ENCODE measurements around the gene AIF1. TPM values are rescaled to one million over a fixed set of nuclear protein-coding genes. Genes with fewer than 3 reads are reported as not detected.

AIF1 gene
- polyA plus RNA-seq, result 100 to 1,000 TPM in 1 of 3 donors, 10 to 100 TPM in 1, 1 to 10 TPM in 1; 7.9 to 180 (median 63.1) TPM

- WGBS, 3 donors, result 37 to 74% (median 47%) methylated on average over 6 of the region's 6 CpGs
- no peak within 1 kb of the TSS for H3K27ac ChIP-seq (ENCODE audit: low read depth, low read length)
Observed at GRCh38 chr6:31614684-31615578, at the start of gene AIF1. TSS of gene AIF1 (plus strand) at chr6:31615234. CDS start at chr6:31615330, 96 bp downstream.

- WGBS, 3 donors, result 47 to 58% (median 49%) methylated on average over 9 of the region's 9 CpGs
- H3K27ac ChIP-seq (ENCODE audit: low read depth, low read length), result no peak overlapping the region
Observed at GRCh38 chr6:31567531-31568370, 47.3 kb upstream of the AIF1 start.

GRCh38 chr6:31568537-31568961 is 46.5 kb upstream of the AIF1 start:
- no peak overlapping the region for H3K27ac ChIP-seq (ENCODE audit: low read depth, low read length)
- WGBS, 3 donors, result 52 to 67% (median 53%) methylated on average over 3 of the region's 3 CpGs

- 73 to 90% (median 77%) methylated on average over 1 of the region's 1 CpG for WGBS, 3 donors
- no peak overlapping the region for H3K27ac ChIP-seq (ENCODE audit: low read depth, low read length)
Observed at GRCh38 chr6:31569861-31570536, 45.0 kb upstream of the AIF1 start.

GRCh38 chr6:31572041-31572911 is 42.8 kb upstream of the AIF1 start, which contains the start of gene LTA:
TSS of gene LTA (plus strand) at chr6:31572289. CDS start at chr6:31572743, 454 bp downstream.
- no peak within 1 kb of the TSS for H3K27ac ChIP-seq (ENCODE audit: low read depth, low read length)
- 81% methylated on average over 22 to 27 of the region's 27 CpGs for WGBS, 3 donors

- no peak overlapping the region for H3K27ac ChIP-seq (ENCODE audit: low read depth, low read length)
- 74 to 91% (median 90%) methylated on average over 9 of the region's 9 CpGs for WGBS, 3 donors
Observed at GRCh38 chr6:31573239-31574105, 41.6 kb upstream of the AIF1 start.

- WGBS, 3 donors, result 78 to 87% (median 84%) methylated on average over 14 of the region's 14 CpGs
- H3K27ac ChIP-seq (ENCODE audit: low read depth, low read length), result no peak overlapping the region
Observed at GRCh38 chr6:31574106-31575061, 40.6 kb upstream of the AIF1 start.

- H3K27ac ChIP-seq (ENCODE audit: low read depth, low read length), result no peak within 1 kb of the TSS
- WGBS, 3 donors, result 26 to 62% (median 29%) methylated on average over 19 of the region's 19 CpGs
Observed at GRCh38 chr6:31575335-31575901, 39.6 kb upstream of the AIF1 start, which contains the start of gene TNF. TSS of gene TNF (plus strand) at chr6:31575565. CDS start at chr6:31575742, 177 bp downstream.

GRCh38 chr6:31575952-31576685 is 38.9 kb upstream of the AIF1 start:
- no peak overlapping the region for H3K27ac ChIP-seq (ENCODE audit: low read depth, low read length)
- WGBS, 3 donors, result 63 to 76% (median 64%) methylated on average over 8 of the region's 8 CpGs

- WGBS, 3 donors, result 82 to 87% (median 87%) methylated on average over 18 to 19 of the region's 19 CpGs
- no peak overlapping the region for H3K27ac ChIP-seq (ENCODE audit: low read depth, low read length)
Observed at GRCh38 chr6:31576897-31577578, 38.0 kb upstream of the AIF1 start.

- H3K27ac ChIP-seq (ENCODE audit: low read depth, low read length), result no peak overlapping the region
- WGBS, 3 donors, result 84 to 89% (median 88%) methylated on average over 3 of the region's 3 CpGs
Observed at GRCh38 chr6:31577579-31577966, 37.5 kb upstream of the AIF1 start.

GRCh38 chr6:31578184-31579118 is 36.6 kb upstream of the AIF1 start:
- WGBS, 3 donors, result 71 to 86% (median 84%) methylated on average over 12 of the region's 12 CpGs
- H3K27ac ChIP-seq (ENCODE audit: low read depth, low read length), result no peak overlapping the region

GRCh38 chr6:31579119-31579505 is 35.9 kb upstream of the AIF1 start:
- no peak overlapping the region for H3K27ac ChIP-seq (ENCODE audit: low read depth, low read length)
- WGBS, 3 donors, result 88 to 98% (median 90%) methylated on average over 3 of the region's 3 CpGs

Measured in adipose tissue (tissue), 3 donors.